GM12878 (cell line): ENCODE results near the gene STON2. TPM values are rescaled to one million over a fixed set of nuclear protein-coding genes. Genes with fewer than 3 reads are reported as not detected.

ENCODE experiments used
- ATAC-seq: fragments of 200-7000 bp; cut with Tn5 transposase; 3 replicates; pipeline ENCODE4 v1.9.1; 2020; ENCODE audit warnings: mild to moderate bottlenecking, moderate library complexity
- BruUV-seq: library from RNA; stranded (reverse); fragments of 400-500 nt; replicated peaks from 2 replicates; lab custom pipeline; 2021; lab: Mats Ljungman, UMichigan
- CTCF ChIA-PET: fragments of 300-600 bp; sonication (Branson Sonifier 250); formaldehyde crosslinking; extraction: SDS; loops from one replicate; lab custom pipeline; 2021; ENCODE audit warnings: inconsistent platforms; lab: Yijun Ruan, JAX
- POLR2A ChIA-PET: fragments of 350-600 bp; formaldehyde crosslinking; extraction: SDS; loops from one replicate; lab custom pipeline; 2021; ENCODE audit warnings: inconsistent platforms; lab: Charles Lee
- RAD21 ChIA-PET: fragments of 300-600 bp; sonication (Branson Sonifier 250); formaldehyde crosslinking; loops from one replicate; lab custom pipeline; 2023; ENCODE audit warnings: antibody characterized with exemption; ENCODE audit not compliant: unreplicated experiment; lab: Charles Lee
- SMC1A ChIA-PET: fragments of 300-600 bp; sonication (Branson Sonifier 250); formaldehyde crosslinking; loops from one replicate; lab custom pipeline; 2023; ENCODE audit not compliant: unreplicated experiment, uncharacterized antibody; lab: Charles Lee
- DNase-seq: peaks from one replicate; pipeline ENCODE4 v3.0.0-alpha.2; 2011; ENCODE audit warnings: low read depth, low spot score
- FAIRE-seq: peaks from 3 replicates; lab custom pipeline; 2011; peaks lifted over from hg19 to GRCh38; lab: Jason Lieb, UNC
- H2AFZ ChIP-seq: 2 replicates; pipeline ENCODE4 v1.6.0; 2011; ENCODE audit warnings: low read depth, low read length, control low read depth; ENCODE audit not compliant: control insufficient read depth
- H3K27ac ChIP-seq: 2 replicates; pipeline ENCODE4 v1.5.1; 2011; ENCODE audit warnings: control low read depth; ENCODE audit not compliant: control insufficient read depth, insufficient read depth
- H3K27me3 ChIP-seq, 2 experiments: replicated peaks in 1 of 2; 2 replicates each; pipeline versions ENCODE4 v1.6.0 to v1.6.1; 2011; ENCODE audit warnings: low read length in 1 of 2; ENCODE audit not compliant: control insufficient read depth in 2 of 2, insufficient read depth in 2 of 2
- H3K36me3 ChIP-seq, 2 experiments: 2 replicates each; pipeline ENCODE4 v1.5.1; 2011; ENCODE audit warnings: low read length in 1 of 2; ENCODE audit not compliant: control insufficient read depth in 2 of 2, insufficient read depth in 2 of 2
- H3K4me1 ChIP-seq: 2 replicates; pipeline ENCODE4 v1.6.1; 2011; ENCODE audit warnings: mild to moderate bottlenecking, low read length, moderate library complexity, mixed read lengths; ENCODE audit not compliant: control insufficient read depth, insufficient read depth
- H3K4me2 ChIP-seq: 2 replicates; pipeline ENCODE4 v1.6.0; 2011; ENCODE audit warnings: control low read depth; ENCODE audit not compliant: control insufficient read depth, insufficient read depth
- H3K4me3 ChIP-seq: fragments of 200-600 bp; sonication (generic); 2 replicates; pipeline ENCODE4 v1.5.1; 2016
- H3K79me2 ChIP-seq: 2 replicates; pipeline ENCODE4 v1.6.0; 2011; ENCODE audit warnings: low read length; ENCODE audit not compliant: control insufficient read depth, insufficient read depth
- H3K9ac ChIP-seq: 2 replicates; pipeline ENCODE4 v1.8.0; 2011; ENCODE audit warnings: low read length, control low read depth, mixed read lengths; ENCODE audit not compliant: control insufficient read depth, insufficient read depth
- H3K9me3 ChIP-seq: replicated peaks from 3 replicates; pipeline ENCODE4 v1.5.1; 2011; ENCODE audit warnings: mild to moderate bottlenecking, low read length; ENCODE audit not compliant: control insufficient read depth, insufficient read depth
- H4K20me1 ChIP-seq: 2 replicates; pipeline ENCODE4 v1.6.0; 2011; ENCODE audit not compliant: control insufficient read depth, insufficient read depth
- PAX5 ChIP-seq: IDR thresholded peaks from 2 replicates; pipeline ENCODE4 v1.6.1; 2011; ENCODE audit warnings: low read depth, low read length, borderline replicate concordance
- WGBS: methylation state at CpG from one replicate; pipeline ENCODE4 v1.1.6; 2016; ENCODE audit warnings: low lambda C conversion rate; ENCODE audit not compliant: insufficient replicate concordance, insufficient coverage; ENCODE audit errors: missing lambda C conversion rate; 5-methylcytosine and 5-hydroxymethylcytosine counted together
- in situ Hi-C: fragments of 300-500 bp; cut with MboI; formaldehyde crosslinking; loops from 9 replicates; pipeline ENCODE4 v1.14.3; 2018; ENCODE audit warnings: mixed read lengths
- intact Hi-C: fragments of 100-400 bp; cut with micrococcal nuclease; formaldehyde crosslinking; loops from one replicate; pipeline ENCODE4 v1.14.2; 2022; ENCODE audit not compliant: unreplicated experiment
- polyA plus RNA-seq, 11 experiments: library from polyadenylated mRNA; depleted of rRNA in 4 of 11; unstranded in 6 of 11; stranded (reverse) in 5 of 11; fragments of >200 nt; fragmentation: Nextera tagmentation in 4 of 11; fragmentation: Illumina TruSeq in 1 of 11; extraction: Ambion mirVana in 4 of 11; extraction: Trizol in 1 of 11; gene quantifications; 1 replicate in 1 of 11; 2 replicates in 10 of 11; pipeline versions ENCODE4 v1.2.1 to v1.2.3, GENCODE V29; 2011 to 2016; ENCODE audit warnings: inconsistent platforms in 2 of 11, missing spikeins in 2 of 11, low read depth in 1 of 11
- total RNA-seq, 4 experiments: library from RNA; depleted of rRNA in 3 of 4; stranded (reverse); fragments of >200 nt in 3 of 4; fragmentation: Illumina TruSeq in 1 of 4; extraction: Trizol in 1 of 4; gene quantifications; 2 replicates each; pipeline versions ENCODE4 v1.2.1 to v1.2.3, GENCODE V29; 2013 to 2021
- TF ChIP-seq, protein P1 (sequence below): IDR thresholded peaks from 2 replicates; pipeline ENCODE4 v1.6.1; 2012; ENCODE audit warnings: low read length, inconsistent platforms
- TF ChIP-seq, protein P2 (sequence below): fragments of 450-650 bp; formaldehyde crosslinking; IDR thresholded peaks from 2 replicates; pipeline ENCODE4 v1.5.0; 2022; ENCODE audit warnings: mild to moderate bottlenecking, missing genetic modification characterization

Gene STON2
- total and polyA plus RNA-seq, 10 of the 15 experiments (the other 5 are each of a cell fraction or from before 2014, with no cell fraction given) = 0.03 to 0.13 (median 0.03) TPM; not detected in 7

DNA sequence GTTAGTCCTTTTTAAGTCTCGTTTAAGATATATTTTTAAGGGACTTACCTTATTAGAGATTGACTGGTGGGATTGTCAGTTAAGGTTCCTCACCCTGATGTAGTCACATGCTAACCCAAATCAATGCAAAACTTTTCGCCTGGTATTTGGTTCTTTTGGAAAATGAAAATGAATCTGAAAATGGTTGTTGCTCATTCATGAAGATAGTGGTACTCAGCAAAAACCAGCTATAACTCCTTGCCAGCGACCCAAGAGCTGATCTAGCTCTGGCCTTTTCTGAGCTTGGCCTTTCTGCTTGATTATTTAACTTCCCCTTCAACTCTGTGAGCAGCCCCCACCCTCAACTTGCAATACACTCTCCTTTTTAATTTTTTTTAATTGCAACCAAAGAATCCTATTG, 94.4 kb downstream of the STON2 start:
- Histone ChIP-seq H3K36me3 (no peaks in the 10 kb centered on the region), H3K9me3 (no peaks in the 10 kb centered on the region), H3K27me3 (no peaks in the 10 kb centered on the region; a peak in 1 of 4 replicates), H3K4me2 (no peak overlapping the region), H3K79me2 (no peaks in the 10 kb centered on the region), H3K27ac (no peak overlapping the region), H3K4me3 (no peak overlapping the region), H4K20me1 (no peaks in the 10 kb centered on the region), H2AFZ (no peak overlapping the region), H3K4me1 (peaks cover 7% of the 10 kb centered on the region), H3K9ac (no peak overlapping the region)
- intact Hi-C loops = no loop called here
- ChIA-PET RAD21 (interaction anchor here (0.6 kb wide), 1 partner anchor 518 kb away, joined by 3 read pairs; no protein-coding TSS in a partner anchor), CTCF (interaction anchor here (1.2 to 1.6 kb wide), 2 partner anchors 36 to 148 kb away, joined by 3 to 4 read pairs; no protein-coding TSS in a partner anchor), SMC1A (interaction anchor here (1.4 to 1.7 kb wide), 2 partner anchors 9 to 36 kb away, joined by 3 to 6 read pairs; no protein-coding TSS in a partner anchor), POLR2A (no interaction called here)
- TF ChIP-seq, protein P1, sequence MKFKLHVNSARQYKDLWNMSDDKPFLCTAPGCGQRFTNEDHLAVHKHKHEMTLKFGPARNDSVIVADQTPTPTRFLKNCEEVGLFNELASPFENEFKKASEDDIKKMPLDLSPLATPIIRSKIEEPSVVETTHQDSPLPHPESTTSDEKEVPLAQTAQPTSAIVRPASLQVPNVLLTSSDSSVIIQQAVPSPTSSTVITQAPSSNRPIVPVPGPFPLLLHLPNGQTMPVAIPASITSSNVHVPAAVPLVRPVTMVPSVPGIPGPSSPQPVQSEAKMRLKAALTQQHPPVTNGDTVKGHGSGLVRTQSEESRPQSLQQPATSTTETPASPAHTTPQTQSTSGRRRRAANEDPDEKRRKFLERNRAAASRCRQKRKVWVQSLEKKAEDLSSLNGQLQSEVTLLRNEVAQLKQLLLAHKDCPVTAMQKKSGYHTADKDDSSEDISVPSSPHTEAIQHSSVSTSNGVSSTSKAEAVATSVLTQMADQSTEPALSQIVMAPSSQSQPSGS = no peak
- TF ChIP-seq, protein P2, sequence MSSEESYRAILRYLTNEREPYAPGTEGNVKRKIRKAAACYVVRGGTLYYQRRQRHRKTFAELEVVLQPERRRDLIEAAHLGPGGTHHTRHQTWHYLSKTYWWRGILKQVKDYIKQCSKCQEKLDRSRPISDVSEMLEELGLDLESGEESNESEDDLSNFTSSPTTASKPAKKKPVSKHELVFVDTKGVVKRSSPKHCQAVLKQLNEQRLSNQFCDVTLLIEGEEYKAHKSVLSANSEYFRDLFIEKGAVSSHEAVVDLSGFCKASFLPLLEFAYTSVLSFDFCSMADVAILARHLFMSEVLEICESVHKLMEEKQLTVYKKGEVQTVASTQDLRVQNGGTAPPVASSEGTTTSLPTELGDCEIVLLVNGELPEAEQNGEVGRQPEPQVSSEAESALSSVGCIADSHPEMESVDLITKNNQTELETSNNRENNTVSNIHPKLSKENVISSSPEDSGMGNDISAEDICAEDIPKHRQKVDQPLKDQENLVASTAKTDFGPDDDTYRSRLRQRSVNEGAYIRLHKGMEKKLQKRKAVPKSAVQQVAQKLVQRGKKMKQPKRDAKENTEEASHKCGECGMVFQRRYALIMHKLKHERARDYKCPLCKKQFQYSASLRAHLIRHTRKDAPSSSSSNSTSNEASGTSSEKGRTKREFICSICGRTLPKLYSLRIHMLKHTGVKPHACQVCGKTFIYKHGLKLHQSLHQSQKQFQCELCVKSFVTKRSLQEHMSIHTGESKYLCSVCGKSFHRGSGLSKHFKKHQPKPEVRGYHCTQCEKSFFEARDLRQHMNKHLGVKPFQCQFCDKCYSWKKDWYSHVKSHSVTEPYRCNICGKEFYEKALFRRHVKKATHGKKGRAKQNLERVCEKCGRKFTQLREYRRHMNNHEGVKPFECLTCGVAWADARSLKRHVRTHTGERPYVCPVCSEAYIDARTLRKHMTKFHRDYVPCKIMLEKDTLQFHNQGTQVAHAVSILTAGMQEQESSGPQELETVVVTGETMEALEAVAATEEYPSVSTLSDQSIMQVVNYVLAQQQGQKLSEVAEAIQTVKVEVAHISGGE = no peak
- TF ChIP-seq PAX5 = no peak
- ATAC-seq (peak; percentile 9; the same call in 1 of the 3 replicates), FAIRE-seq (peak; percentile 35), DNase-seq (no peak)
- 3% methylated on average over 3 of the region's 3 CpGs for WGBS
- no TSS peak for BruUV-seq
- in situ Hi-C loops = no loop called here
